Sigmoid colon (tissue), 7 donors: ENCODE data around the gene CHST14. TPM values are rescaled to one million over a fixed set of nuclear protein-coding genes. Genes with fewer than 3 reads are reported as not detected.

Source experiments
- DNase-seq: peaks from one replicate; pipeline ENCODE4 v3.0.0-alpha.2; 2019
- H3K27ac ChIP-seq, 4 donors: fragments of 200-600 bp; sonication (generic); one replicate each; pipeline ENCODE4 v1.5.1; 2016 to 2019; ENCODE audit warnings: mild to moderate bottlenecking in 1 of 4
- H3K27me3 ChIP-seq, 3 donors: fragments of 200-600 bp; sonication (generic); one replicate each; pipeline ENCODE4 v1.5.1; 2019; ENCODE audit warnings: mild to moderate bottlenecking in 1 of 3
- H3K36me3 ChIP-seq, 4 donors: fragments of 200-600 bp; sonication (generic); one replicate each; pipeline ENCODE4 v1.5.1; 2016 to 2019
- H3K4me1 ChIP-seq, 4 donors: fragments of 200-600 bp; sonication (generic); one replicate each; pipeline ENCODE4 v1.5.1; 2017 to 2019
- H3K4me3 ChIP-seq, 4 donors: fragments of 200-600 bp; sonication (generic); one replicate each; pipeline ENCODE4 v1.5.1; 2017 to 2019; ENCODE audit warnings: mild to moderate bottlenecking in 2 of 4, moderate library complexity in 1 of 4
- H3K9me3 ChIP-seq, 4 donors: fragments of 200-600 bp in 3 of 4; sonication (generic) in 3 of 4; one replicate each; pipeline versions ENCODE4 v1.5.1 to v1.6.1; 2013 to 2019
- EP300 ChIP-seq, 4 donors: sonication (generic); formaldehyde crosslinking; IDR thresholded peaks; one replicate each; pipeline ENCODE4 v1.6.1; 2017; ENCODE audit warnings: antibody characterized with exemption in 4 of 4
- POLR2A ChIP-seq, 2 donors: fragments of 450-650 bp; IDR thresholded peaks; one replicate each; pipeline ENCODE4 v1.6.1; 2016; ENCODE audit warnings: antibody characterized with exemption in 2 of 2, mild to moderate bottlenecking in 2 of 2, moderate library complexity in 2 of 2
- POLR2AphosphoS5 ChIP-seq, 4 donors: sonication (generic); formaldehyde crosslinking; IDR thresholded peaks; one replicate each; pipeline ENCODE4 v1.6.1; 2017; ENCODE audit warnings: antibody characterized with exemption in 4 of 4
- WGBS, 2 donors: extraction: QIAGEN DNeasy Blood & Tissue Kit; methylation state at CpG; one replicate each; pipeline ENCODE4 v1.1.7; 2013; 5-methylcytosine and 5-hydroxymethylcytosine counted together
- intact Hi-C: fragments of 100-400 bp; cut with DNase I; formaldehyde crosslinking; loops from one replicate; pipeline ENCODE4 v1.15.1; 2023
- polyA plus RNA-seq, 3 donors: library from polyadenylated mRNA; stranded (reverse); fragments of 200-250 nt; gene quantifications; one replicate each; pipeline ENCODE4 v1.2.3, GENCODE V29; 2013
- total RNA-seq, 4 donors: library from RNA; depleted of rRNA; stranded (reverse); fragments of >200 nt; gene quantifications; one replicate each; pipeline ENCODE4 v1.1.0, GENCODE V29; 2016
- TF ChIP-seq, protein P1 (sequence below), 4 experiments: fragments of 450-650 bp in 3 of 4; fragments of 200-600 bp in 1 of 4; IDR thresholded peaks; one replicate each; pipeline ENCODE4 v1.5.1; 2016 to 2019; ENCODE audit warnings: antibody characterized with exemption in 4 of 4, mild to moderate bottlenecking in 3 of 4, moderate library complexity in 2 of 4
- donor health status: healthy with polysubstance abuse.
- donor health status: Bipolar disorder and iron deficiency.
- donor health status: healthy.

The CHST14 gene
- total and polyA plus RNA-seq, 7 donors, result 1.2 to 10.2 (median 6.4) TPM

DNA sequence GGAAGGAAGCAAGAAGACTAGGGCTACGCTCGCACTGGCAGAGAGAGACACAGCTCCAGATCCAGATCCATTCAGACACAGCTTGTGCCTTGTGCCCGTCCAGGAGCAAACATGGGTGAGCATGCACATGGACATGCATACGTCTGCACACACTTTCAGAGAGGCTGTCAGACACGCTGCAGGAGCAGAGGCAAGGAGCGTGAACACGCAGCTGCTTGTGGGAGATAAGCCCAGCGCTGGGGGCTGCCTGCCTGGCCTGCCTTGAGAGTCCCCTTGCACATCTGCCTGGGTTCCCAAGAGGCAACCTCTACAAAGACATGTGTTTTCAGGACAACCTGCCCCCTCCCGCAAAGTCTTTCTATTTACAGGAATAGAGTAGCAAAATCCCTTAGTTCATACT lies 43.6 kb upstream of the CHST14 start:
- Histone ChIP-seq H3K4me1 (peaks cover 0 to under 1% (median 0%) of the 10 kb centered on the region in 4 donors), H3K9me3 (no peaks in the 10 kb centered on the region), H3K36me3 (no peaks in the 10 kb centered on the region), H3K27ac (no peak overlapping the region), H3K27me3 (no peaks in the 10 kb centered on the region), H3K4me3 (no peak overlapping the region)
- intact Hi-C loops, result no loop called here
- WGBS, 2 donors, result 93 to 95% methylated on average over 9 of the region's 9 CpGs
- no peak for TF ChIP-seq POLR2AphosphoS5 (IDR thresholded peaks at IDR 0.05)
- TF ChIP-seq, protein P1, sequence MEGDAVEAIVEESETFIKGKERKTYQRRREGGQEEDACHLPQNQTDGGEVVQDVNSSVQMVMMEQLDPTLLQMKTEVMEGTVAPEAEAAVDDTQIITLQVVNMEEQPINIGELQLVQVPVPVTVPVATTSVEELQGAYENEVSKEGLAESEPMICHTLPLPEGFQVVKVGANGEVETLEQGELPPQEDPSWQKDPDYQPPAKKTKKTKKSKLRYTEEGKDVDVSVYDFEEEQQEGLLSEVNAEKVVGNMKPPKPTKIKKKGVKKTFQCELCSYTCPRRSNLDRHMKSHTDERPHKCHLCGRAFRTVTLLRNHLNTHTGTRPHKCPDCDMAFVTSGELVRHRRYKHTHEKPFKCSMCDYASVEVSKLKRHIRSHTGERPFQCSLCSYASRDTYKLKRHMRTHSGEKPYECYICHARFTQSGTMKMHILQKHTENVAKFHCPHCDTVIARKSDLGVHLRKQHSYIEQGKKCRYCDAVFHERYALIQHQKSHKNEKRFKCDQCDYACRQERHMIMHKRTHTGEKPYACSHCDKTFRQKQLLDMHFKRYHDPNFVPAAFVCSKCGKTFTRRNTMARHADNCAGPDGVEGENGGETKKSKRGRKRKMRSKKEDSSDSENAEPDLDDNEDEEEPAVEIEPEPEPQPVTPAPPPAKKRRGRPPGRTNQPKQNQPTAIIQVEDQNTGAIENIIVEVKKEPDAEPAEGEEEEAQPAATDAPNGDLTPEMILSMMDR (IDR thresholded peaks at IDR 0.05), result no peak
- no peak for TF ChIP-seq EP300 (IDR thresholded peaks at IDR 0.05)
- TF ChIP-seq POLR2A (IDR thresholded peaks at IDR 0.05), result no peak
- DNase-seq, result no peak

DNA sequence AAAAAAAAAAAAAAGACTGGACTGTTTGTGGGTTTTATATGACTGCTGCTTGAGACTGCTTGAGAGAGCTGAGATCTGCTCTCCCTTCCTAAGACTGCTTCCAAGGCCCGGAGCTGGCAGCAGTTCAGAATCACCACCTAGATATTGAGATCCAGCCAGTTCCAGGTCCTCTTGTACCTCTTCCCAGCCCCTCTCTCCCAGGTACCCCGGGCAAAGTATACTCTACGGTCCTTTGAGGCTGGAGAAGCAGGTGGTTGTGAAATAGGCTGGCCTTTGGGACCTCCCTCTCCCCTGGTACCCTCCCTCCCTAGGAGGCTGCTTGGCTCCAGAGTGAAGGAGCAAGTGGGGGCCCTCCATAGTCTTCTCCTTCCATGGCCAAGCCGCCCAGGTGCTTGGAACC lies 42.6 kb upstream of the CHST14 start:
- intact Hi-C loops, result no loop called here
- Histone ChIP-seq H3K27me3 (no peaks in the 10 kb centered on the region), H3K9me3 (no peaks in the 10 kb centered on the region), H3K27ac (no peak overlapping the region), H3K4me3 (no peak overlapping the region), H3K4me1 (no peaks in the 10 kb centered on the region), H3K36me3 (no peaks in the 10 kb centered on the region)
- TF ChIP-seq EP300 (IDR thresholded peaks at IDR 0.05) (no peak), POLR2A (IDR thresholded peaks at IDR 0.05) (no peak), POLR2AphosphoS5 (IDR thresholded peaks at IDR 0.05) (no peak)
- TF ChIP-seq, protein P1 (IDR thresholded peaks at IDR 0.05), result no peak
- DNase-seq, result no peak
- 89 to 90% methylated on average over 4 of the region's 4 CpGs for WGBS, 2 donors

DNA sequence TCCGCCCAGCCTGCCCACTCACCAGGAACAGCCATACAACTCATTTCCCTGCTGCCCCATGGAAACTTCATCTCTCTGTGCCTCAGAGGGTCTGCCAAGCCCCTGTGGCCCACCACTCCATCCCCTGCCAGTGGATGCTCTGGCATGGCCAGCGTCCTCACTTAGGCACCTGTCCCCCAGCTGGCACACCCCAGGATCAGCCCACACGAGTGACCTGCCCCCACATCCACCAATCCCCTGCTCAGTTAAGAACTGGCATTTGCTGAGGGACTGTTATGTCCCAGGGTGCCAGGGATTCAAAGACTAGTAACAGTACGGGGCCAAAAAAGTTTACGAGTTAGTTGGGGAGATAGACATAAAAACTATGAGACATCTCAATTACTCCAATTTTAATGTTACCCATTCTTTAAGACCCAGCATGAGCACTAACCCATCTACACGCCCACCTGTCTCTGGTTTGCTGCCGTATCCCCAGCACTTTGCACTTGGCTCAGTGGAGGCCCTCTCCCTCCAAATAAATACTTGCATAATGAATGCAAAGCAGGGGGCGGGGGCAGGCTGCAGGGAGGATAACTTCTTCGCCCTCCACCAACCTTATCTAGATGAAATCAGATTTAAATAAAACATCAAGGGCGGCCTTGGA lies 41.6 kb upstream of the CHST14 start:
- intact Hi-C loops, result no loop called here
- Histone ChIP-seq H3K4me3 (no peak overlapping the region), H3K27ac (no peak overlapping the region), H3K9me3 (no peaks in the 10 kb centered on the region), H3K4me1 (no peaks in the 10 kb centered on the region), H3K27me3 (no peaks in the 10 kb centered on the region), H3K36me3 (no peaks in the 10 kb centered on the region)
- TF ChIP-seq POLR2A (IDR thresholded peaks at IDR 0.05), result no peak
- TF ChIP-seq, protein P1 (IDR thresholded peaks at IDR 0.05), result no peak
- TF ChIP-seq EP300 (IDR thresholded peaks at IDR 0.05), result no peak
- no peak for TF ChIP-seq POLR2AphosphoS5 (IDR thresholded peaks at IDR 0.05)
- no peak for DNase-seq
- 80 to 92% methylated on average over 10 of the region's 10 CpGs for WGBS, 2 donors

DNA sequence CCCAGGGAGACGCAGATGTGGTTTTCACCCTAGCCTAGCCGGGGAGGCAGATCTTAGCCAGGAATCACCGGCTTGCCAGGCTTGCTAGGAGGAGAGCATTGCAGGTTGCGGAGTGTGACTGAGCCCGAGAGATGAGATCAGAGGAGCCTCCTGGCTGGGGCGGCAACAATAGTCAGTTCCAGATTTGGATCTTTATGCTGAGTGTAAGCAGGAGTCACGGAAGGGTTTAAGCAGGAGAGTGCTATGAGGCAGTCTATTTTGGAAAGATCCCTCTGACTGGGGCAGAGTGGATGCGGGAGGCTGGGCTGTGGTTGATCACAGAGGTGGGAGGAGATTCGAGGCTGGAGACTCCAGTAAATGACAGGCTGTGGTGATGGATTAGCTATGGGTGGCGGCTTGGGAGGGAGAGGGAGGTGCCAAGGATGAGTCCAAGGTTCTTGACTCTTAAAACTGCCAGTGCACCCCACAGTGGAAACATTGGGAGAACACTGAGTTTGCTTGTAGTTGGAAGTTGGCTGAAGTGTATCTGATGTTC lies 40.4 kb upstream of the CHST14 start:
- H3K27ac ChIP-seq, result no peak overlapping the region
- no peaks in the 10 kb centered on the region for H3K4me1 ChIP-seq
- H3K4me3 ChIP-seq, result no peak overlapping the region
- intact Hi-C loops, result no loop called here
- no peak for DNase-seq
- TF ChIP-seq POLR2AphosphoS5 (IDR thresholded peaks at IDR 0.05) (no peak), POLR2A (IDR thresholded peaks at IDR 0.05) (no peak)
- TF ChIP-seq, protein P1 (IDR thresholded peaks at IDR 0.05), result no peak
- WGBS, 2 donors, result 15 to 66% methylated on average over 10 of the region's 10 CpGs
- peaks cover 0 to 2% (median 0%) of the 10 kb centered on the region in 3 donors for H3K27me3 ChIP-seq
- H3K9me3 ChIP-seq, result no peaks in the 10 kb centered on the region
- H3K36me3 ChIP-seq, result no peaks in the 10 kb centered on the region
